H1 (cell line): Measurements from ENCODE around the gene CANT1. TPM values are rescaled to one million over a fixed set of nuclear protein-coding genes. Genes with fewer than 3 reads are reported as not detected.

Experiments
- CTCF ChIA-PET: fragments of 300-600 bp; sonication (Branson Sonifier 250); formaldehyde crosslinking; loops from one replicate; lab custom pipeline; 2021; ENCODE audit not compliant: partially characterized antibody; lab: Charles Lee
- POLR2A ChIA-PET: fragments of 300-600 bp; sonication (Branson Sonifier 250); formaldehyde crosslinking; loops from one replicate; lab custom pipeline; 2021; ENCODE audit warnings: inconsistent platforms; ENCODE audit not compliant: partially characterized antibody; lab: Charles Lee
- DNase-seq, 2 experiments: peaks; one replicate each; pipeline versions ENCODE4 v3.0.0 to v3.0.0-alpha.2; 2010 to 2022; ENCODE audit warnings: low spot score in 2 of 2, low read depth in 1 of 2, mixed read lengths in 1 of 2
- FAIRE-seq: peaks from 2 replicates; lab custom pipeline; 2011; peaks lifted over from hg19 to GRCh38; lab: Jason Lieb, UNC
- H2AFZ ChIP-seq: 2 replicates; pipeline ENCODE4 v1.8.1; 2012; ENCODE audit warnings: low read length, inconsistent platforms
- H2AK5ac ChIP-seq: 2 replicates; pipeline ENCODE4 v1.6.1; 2013; ENCODE audit warnings: low read depth, low read length
- H2BK120ac ChIP-seq: replicated peaks from 2 replicates; pipeline ENCODE3; 2013; ENCODE audit warnings: low read depth, low read length, inconsistent platforms
- H2BK12ac ChIP-seq: 2 replicates; pipeline ENCODE4 v1.6.1; 2013; ENCODE audit warnings: low read depth, low read length
- H2BK15ac ChIP-seq: 2 replicates; pipeline ENCODE4 v1.6.1; 2013; ENCODE audit warnings: low read length
- H2BK20ac ChIP-seq: 2 replicates; pipeline ENCODE4 v1.6.1; 2013; ENCODE audit warnings: low read length
- H2BK5ac ChIP-seq: 2 replicates; pipeline ENCODE4 v1.6.1; 2013; ENCODE audit warnings: low read depth, low read length
- H3K14ac ChIP-seq: 2 replicates; pipeline ENCODE4 v1.6.1; 2013; ENCODE audit warnings: inconsistent platforms; ENCODE audit not compliant: insufficient read length
- H3K18ac ChIP-seq: 2 replicates; pipeline ENCODE4 v1.6.1; 2013; ENCODE audit warnings: low read length; ENCODE audit errors: extremely low read depth
- H3K23ac ChIP-seq: 2 replicates; pipeline ENCODE4 v1.6.1; 2013; ENCODE audit warnings: inconsistent platforms; ENCODE audit not compliant: insufficient read length
- H3K23me2 ChIP-seq: 2 replicates; pipeline ENCODE4 v1.6.1; 2013; ENCODE audit warnings: low read depth, low read length
- H3K27ac ChIP-seq: 2 replicates; pipeline ENCODE4 v1.6.1; 2011; ENCODE audit warnings: low read depth, low read length, inconsistent platforms
- H3K27me3 ChIP-seq, 4 experiments: replicated peaks in 1 of 4; 1 replicate in 1 of 4; 2 replicates in 3 of 4; pipeline versions ENCODE4 v1.6.1 to v1.8.1; 2011 to 2013; ENCODE audit warnings: low read length in 3 of 4, mild to moderate bottlenecking in 3 of 4, inconsistent platforms in 2 of 4, mixed read lengths in 2 of 4, moderate library complexity in 1 of 4; ENCODE audit not compliant: control insufficient read depth in 3 of 4, insufficient read depth in 3 of 4; ENCODE audit errors: extremely low read depth in 1 of 4
- H3K36me3 ChIP-seq, 4 experiments: 2 replicates each; pipeline versions ENCODE4 v1.6.1 to v1.8.1; 2011 to 2013; ENCODE audit warnings: mild to moderate bottlenecking in 4 of 4, low read length in 3 of 4, moderate library complexity in 2 of 4, control low read depth in 1 of 4, inconsistent platforms in 1 of 4; ENCODE audit not compliant: insufficient read depth in 4 of 4, control insufficient read depth in 2 of 4
- H3K4ac ChIP-seq: replicated peaks from 2 replicates; pipeline ENCODE3; 2013; ENCODE audit warnings: low read length, low read depth, mixed read lengths, inconsistent platforms; ENCODE audit not compliant: insufficient read length
- H3K4me1 ChIP-seq, 4 experiments: replicated peaks in 1 of 4; 1 replicate in 1 of 4; 2 replicates in 3 of 4; pipeline versions ENCODE4 v1.6.1 to v1.8.1; 2011 to 2013; ENCODE audit warnings: low read length in 3 of 4, inconsistent platforms in 2 of 4, mixed read lengths in 1 of 4; ENCODE audit not compliant: insufficient read depth in 4 of 4, control insufficient read depth in 3 of 4
- H3K4me2 ChIP-seq, 2 experiments: 2 replicates each; pipeline versions ENCODE4 v1.6.1 to v1.8.1; 2011 to 2013; ENCODE audit warnings: low read depth in 2 of 2, low read length in 2 of 2, control low read depth in 1 of 2, inconsistent platforms in 1 of 2, mild to moderate bottlenecking in 1 of 2; ENCODE audit not compliant: insufficient read depth in 1 of 2
- H3K4me3 ChIP-seq, 4 experiments: fragments of 200-600, 300-600 bp in 1 of 4; sonication (generic), shearing (Covaris generic), sonication (Bioruptor Twin) in 1 of 4; 2 replicates each; pipeline versions ENCODE4 v1.5.1 to v1.8.1; 2011 to 2016; ENCODE audit warnings: low read length in 4 of 4, low read depth in 3 of 4, control low read depth in 2 of 4, inconsistent platforms in 2 of 4, mild to moderate bottlenecking in 2 of 4, mixed read lengths in 1 of 4, moderate library complexity in 1 of 4; ENCODE audit not compliant: insufficient read depth in 2 of 4; ENCODE audit errors: extremely low read depth in 1 of 4
- H3K56ac ChIP-seq: replicated peaks from 2 replicates; pipeline ENCODE3; 2013; ENCODE audit warnings: low read depth, mild to moderate bottlenecking, mixed read lengths, low read length, inconsistent platforms; ENCODE audit not compliant: insufficient read length
- H3K79me1 ChIP-seq: 2 replicates; pipeline ENCODE4 v1.6.1; 2013; ENCODE audit warnings: low read depth, low read length, control low read depth
- H3K79me2 ChIP-seq, 2 experiments: 2 replicates each; pipeline versions ENCODE4 v1.6.1 to v1.8.1; 2012 to 2013; ENCODE audit warnings: low read length in 2 of 2, mild to moderate bottlenecking in 2 of 2, inconsistent platforms in 1 of 2; ENCODE audit not compliant: insufficient read depth in 2 of 2, control insufficient read depth in 1 of 2
- H3K9ac ChIP-seq, 4 experiments: replicated peaks in 1 of 4; 1 replicate in 1 of 4; 2 replicates in 3 of 4; pipeline versions ENCODE4 v1.6.1 to v1.8.1; 2011 to 2013; ENCODE audit warnings: low read depth in 3 of 4, low read length in 3 of 4, control low read depth in 2 of 4, mild to moderate bottlenecking in 2 of 4, moderate library complexity in 2 of 4, inconsistent platforms in 1 of 4; ENCODE audit errors: extremely low read depth in 1 of 4
- H3K9me3 ChIP-seq, 2 experiments: 2 replicates each; pipeline versions ENCODE4 v1.6.1 to v1.8.1; 2012 to 2013; ENCODE audit warnings: mild to moderate bottlenecking in 2 of 2, moderate library complexity in 2 of 2, control low read depth in 1 of 2, inconsistent platforms in 1 of 2, low read depth in 1 of 2, low read length in 1 of 2, mixed read lengths in 1 of 2; ENCODE audit not compliant: insufficient read depth in 2 of 2
- H4K20me1 ChIP-seq, 2 experiments: replicated peaks in 1 of 2; 2 replicates each; pipeline versions ENCODE3 to v1.8.1; 2011 to 2013; ENCODE audit warnings: inconsistent platforms in 2 of 2, low read length in 2 of 2, mild to moderate bottlenecking in 1 of 2; ENCODE audit not compliant: insufficient read depth in 2 of 2, control insufficient read depth in 1 of 2
- H4K5ac ChIP-seq: 2 replicates; pipeline ENCODE4 v1.6.1; 2013; ENCODE audit warnings: low read length, low read depth, mixed read lengths, inconsistent platforms; ENCODE audit not compliant: insufficient read length
- H4K8ac ChIP-seq: 2 replicates; pipeline ENCODE4 v1.8.0; 2013; ENCODE audit warnings: mild to moderate bottlenecking, moderate library complexity, low read length, inconsistent platforms; ENCODE audit not compliant: insufficient read depth; ENCODE audit errors: extremely low read depth
- H4K91ac ChIP-seq: replicated peaks from 2 replicates; pipeline ENCODE3; 2013; ENCODE audit warnings: low read length, mixed read lengths, inconsistent platforms; ENCODE audit not compliant: insufficient read length
- ATF3 ChIP-seq: IDR thresholded peaks from 2 replicates; pipeline ENCODE4 v1.6.1; 2011; ENCODE audit warnings: low read depth, mild to moderate bottlenecking, low read length; ENCODE audit not compliant: insufficient read depth
- RXRA ChIP-seq: IDR thresholded peaks from 2 replicates; pipeline ENCODE4 v1.6.1; 2011; ENCODE audit warnings: low read depth, mild to moderate bottlenecking, low read length, moderate library complexity; ENCODE audit not compliant: insufficient read depth
- SP1 ChIP-seq: IDR thresholded peaks from 2 replicates; pipeline ENCODE4 v1.6.1; 2011; ENCODE audit warnings: low read depth, low read length
- SRF ChIP-seq: IDR thresholded peaks from 2 replicates; pipeline ENCODE4 v1.6.1; 2011; ENCODE audit warnings: mild to moderate bottlenecking, low read depth, low read length, moderate library complexity
- WGBS, 2 experiments: shearing (Covaris generic) in 1 of 2; methylation state at CpG; one replicate each; pipeline versions ENCODE4 v1.1.6 to v1.1.7; 2013 to 2015; ENCODE audit warnings: low lambda C conversion rate in 2 of 2, mixed read lengths in 2 of 2, inconsistent platforms in 1 of 2, low coverage in 1 of 2, missing lambda C conversion rate in 1 of 2; ENCODE audit not compliant: insufficient replicate concordance in 2 of 2, insufficient coverage in 1 of 2, insufficient read length in 1 of 2; ENCODE audit errors: extremely low coverage in 1 of 2, missing lambda C conversion rate in 1 of 2; 5-methylcytosine and 5-hydroxymethylcytosine counted together
- polyA plus RNA-seq, 7 experiments: library from polyadenylated mRNA; depleted of rRNA in 3 of 7; stranded (reverse) in 5 of 7; unstranded in 2 of 7; fragments of >200 nt in 5 of 7; fragments of 200-250 nt in 2 of 7; gene quantifications; 1 replicate in 5 of 7; 2 replicates in 1 of 7; 4 replicates in 1 of 7; pipeline versions ENCODE4 v1.2.1 to v1.2.3, GENCODE V29; 2011 to 2013; ENCODE audit warnings: missing spikeins in 2 of 7, mixed read lengths in 2 of 7
- total RNA-seq: library from RNA; stranded (reverse); fragmentation: NEBNext Ultra II Directional; extraction: Animal tissue kit (Norgen Biotek cat#: 25700); gene quantifications from 2 replicates; pipeline ENCODE4 v1.2.1, GENCODE V29; 2021

Gene CANT1
- total and polyA plus RNA-seq, 2 of the 8 experiments (the other 6 are each of a cell fraction or from before 2014, with no cell fraction given) = 23.0 to 32.6 TPM

GRCh38 chr17:79033741-79034501 is 24.4 kb upstream of the CANT1 start:
- Histone ChIP-seq H2AFZ (no peak overlapping the region), H3K4me3 (no peak overlapping the region), H3K36me3 (no peaks in the 10 kb centered on the region), H3K56ac (no peak overlapping the region), H3K4ac (no peak overlapping the region), H3K9me3 (no peaks in the 10 kb centered on the region), H4K20me1 (peaks cover 0 to 2% of the 10 kb centered on the region in 2 experiments), H2BK15ac (no peak overlapping the region), H2BK20ac (no peak overlapping the region), H2AK5ac (no peak overlapping the region)
- POLR2A ChIA-PET = no interaction called here
- CTCF ChIA-PET = interaction anchor here (0.7 to 6.8 kb wide), 10 partner anchors 8 to 76 kb away, joined by 3 to 63 read pairs (median 5); no protein-coding TSS in a partner anchor
- TF ChIP-seq SP1 = no peak
- TF ChIP-seq SRF = no peak
- no peak for TF ChIP-seq RXRA
- TF ChIP-seq ATF3 = no peak
- TF ChIP-seq, all 59 proteins: peak for 0
- H3K79me2 ChIP-seq = no peaks in the 10 kb centered on the region
- H3K27ac ChIP-seq = no peak overlapping the region
- DNase-seq = no peak
- H3K4me1 ChIP-seq = 0 out of 7 replicates have a peak, but pooled peaks cover 0 to 3% (median 0%) of the 10 kb centered on the region in 4 experiments
- H3K27me3 ChIP-seq = peaks cover 0 to 7% (median 3%) of the 10 kb centered on the region in 4 experiments; a peak in 4 of 7 replicates
- H3K18ac ChIP-seq = no peak overlapping the region; the same call in 1 of the 2 replicates
- H3K9ac ChIP-seq = no peak overlapping the region
- no peak overlapping the region for H3K23ac ChIP-seq
- H3K23me2 ChIP-seq = no peaks in the 10 kb centered on the region
- H3K14ac ChIP-seq = no peak overlapping the region
- H3K79me1 ChIP-seq = no peaks in the 10 kb centered on the region
- no peak overlapping the region for H4K91ac ChIP-seq
- no peak overlapping the region for H2BK120ac ChIP-seq
- no peak overlapping the region; the same call in 1 of the 2 replicates for H4K8ac ChIP-seq
- WGBS, 2 experiments = 93% methylated on average over 23 of the region's 28 CpGs; no CpG with 5 or more reads in 1 of the 2 experiments
- no peak for FAIRE-seq
- no peak overlapping the region for H4K5ac ChIP-seq
- no peak overlapping the region for H2BK5ac ChIP-seq
- no peak overlapping the region for H3K4me2 ChIP-seq
- no peak overlapping the region for H2BK12ac ChIP-seq
